HG02623 (cell line): ENCODE results near the gene PCDHGA8.
A peak's percentile ranks its signal among the peaks of the same experiment; 100 is the strongest.
"Not testable (repeated sequence)": the region's sequence is repeated elsewhere in the genome, so short reads cannot be mapped to it uniquely, and the experiment has no call there.

Experiments used
- ATAC-seq: cut with Tn5 transposase; IDR thresholded peaks from one replicate; pipeline ENCODE4 v1.9.1; 2021; ENCODE audit warnings: moderate library complexity; ENCODE audit not compliant: unreplicated experiment

The PCDHGA8 gene

GRCh38 chr5:141392429-141393198, at the start of gene PCDHGA8:
Gene PCDHGA8 (plus strand): TSS chr5:141392633. CDS start chr5:141392814, 181 bp downstream.
- ATAC-seq = no peak

- no peak for ATAC-seq
Measured at GRCh38 chr5:141342773-141343172, 49.7 kb upstream of the PCDHGA8 start.

GRCh38 chr5:141343242-141343952, 49.0 kb upstream of the PCDHGA8 start, which contains the start of gene PCDHGA3:
Gene PCDHGA3 (plus strand): TSS chr5:141343829. CDS start chr5:141344034, 205 bp downstream.
- no peak for ATAC-seq

DNA sequence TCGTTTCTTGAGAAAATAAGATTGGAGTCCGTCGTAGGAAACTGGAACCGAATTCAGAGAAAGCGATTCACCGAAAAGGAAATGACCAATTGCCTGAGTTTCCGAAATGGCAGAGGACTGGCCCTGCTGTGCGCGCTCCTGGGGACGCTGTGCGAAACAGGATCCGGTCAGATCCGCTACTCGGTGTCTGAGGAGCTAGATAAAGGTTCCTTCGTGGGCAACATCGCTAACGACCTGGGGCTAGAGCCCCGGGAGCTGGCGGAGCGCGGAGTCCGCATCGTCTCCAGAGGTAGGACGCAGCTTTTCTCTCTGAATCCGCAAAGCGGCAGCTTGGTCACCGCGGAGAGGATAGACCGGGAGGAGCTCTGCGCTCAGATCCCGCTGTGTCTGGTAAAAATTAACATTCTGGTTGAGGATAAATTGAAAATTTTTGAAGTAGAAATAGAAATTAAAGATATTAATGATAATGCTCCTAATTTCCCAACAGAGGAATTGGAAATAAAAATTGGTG, 48.4 kb upstream of the PCDHGA8 start:
- no peak for ATAC-seq

GRCh38 chr5:141345327-141345726, 47.1 kb upstream of the PCDHGA8 start:
- no peak for ATAC-seq

- not testable (repeated sequence) for ATAC-seq
Measured at GRCh38 chr5:141346017-141346416, 46.4 kb upstream of the PCDHGA8 start.

DNA sequence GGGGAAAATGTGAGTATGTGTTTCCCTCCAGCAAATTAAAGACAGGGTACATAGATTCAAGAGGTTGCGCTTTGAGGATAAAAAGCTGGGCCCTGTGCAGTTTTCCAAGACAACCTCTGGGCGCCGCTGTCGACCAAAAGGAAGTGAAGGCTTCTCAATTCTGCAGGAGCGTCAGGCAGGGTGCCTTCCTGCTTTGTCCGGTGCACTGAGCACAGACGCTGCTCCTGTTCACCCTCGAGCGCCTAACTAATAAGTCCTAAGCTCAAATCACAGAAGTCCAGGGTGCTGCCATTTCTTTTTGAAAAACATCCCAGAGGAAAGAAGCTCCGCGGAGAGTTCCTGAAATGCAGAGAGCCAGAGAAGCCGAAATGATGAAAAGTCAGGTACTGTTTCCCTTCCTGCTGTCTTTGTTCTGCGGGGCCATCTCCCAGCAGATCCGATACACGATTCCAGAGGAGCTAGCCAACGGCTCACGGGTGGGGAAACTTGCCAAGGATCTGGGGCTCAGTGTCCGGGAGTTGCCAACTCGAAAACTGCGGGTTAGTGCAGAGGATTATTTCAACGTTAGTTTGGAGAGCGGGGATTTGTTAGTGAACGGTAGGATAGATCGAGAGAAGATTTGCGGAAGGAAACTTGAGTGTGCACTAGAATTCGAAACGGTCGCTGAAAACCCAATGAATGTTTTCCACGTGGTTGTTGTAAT, 42.4 kb upstream of the PCDHGA8 start, which contains the start of gene PCDHGB1:
Gene PCDHGB1, plus strand, starts transcription at position 183 of the 703 bp plus-strand sequence. Its CDS starts 162 bp downstream, at position 345.
- ATAC-seq = no peak

DNA sequence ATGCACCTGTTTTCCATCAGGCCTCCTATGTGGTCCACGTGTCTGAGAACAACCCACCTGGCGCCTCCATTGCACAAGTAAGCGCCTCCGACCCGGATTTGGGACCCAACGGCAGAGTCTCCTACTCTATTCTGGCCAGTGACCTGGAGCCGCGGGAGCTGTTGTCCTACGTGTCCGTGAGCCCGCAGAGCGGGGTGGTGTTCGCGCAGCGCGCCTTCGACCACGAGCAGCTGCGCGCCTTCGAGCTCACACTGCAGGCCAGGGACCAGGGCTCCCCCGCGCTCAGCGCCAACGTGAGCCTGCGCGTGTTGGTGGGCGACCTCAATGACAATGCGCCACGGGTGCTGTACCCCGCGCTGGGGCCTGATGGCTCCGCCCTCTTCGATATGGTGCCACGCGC, 40.8 kb upstream of the PCDHGA8 start:
- ATAC-seq = no peak

GRCh38 chr5:141354900-141355469, 37.4 kb upstream of the PCDHGA8 start, which contains the start of gene PCDHGA4:
Gene PCDHGA4 (plus strand): TSS chr5:141355021. CDS start chr5:141355108, 87 bp downstream.
- ATAC-seq = no peak

DNA sequence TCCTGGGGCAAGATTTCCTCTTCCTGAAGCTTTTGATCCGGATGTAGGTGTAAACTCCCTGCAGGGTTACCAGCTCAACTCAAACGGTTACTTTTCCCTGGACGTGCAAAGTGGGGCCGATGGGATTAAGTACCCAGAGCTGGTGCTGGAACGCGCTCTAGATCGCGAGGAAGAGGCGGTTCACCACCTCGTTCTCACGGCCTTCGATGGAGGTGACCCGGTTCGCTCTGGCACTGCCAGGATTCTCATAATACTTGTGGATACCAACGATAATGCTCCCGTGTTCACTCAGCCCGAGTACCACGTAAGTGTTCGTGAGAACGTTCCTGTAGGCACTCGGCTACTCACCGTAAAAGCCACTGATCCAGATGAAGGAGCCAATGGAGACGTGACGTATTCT, 36.8 kb upstream of the PCDHGA8 start:
- no peak for ATAC-seq

GRCh38 chr5:141356133-141356532, 36.3 kb upstream of the PCDHGA8 start:
- ATAC-seq = no peak

DNA sequence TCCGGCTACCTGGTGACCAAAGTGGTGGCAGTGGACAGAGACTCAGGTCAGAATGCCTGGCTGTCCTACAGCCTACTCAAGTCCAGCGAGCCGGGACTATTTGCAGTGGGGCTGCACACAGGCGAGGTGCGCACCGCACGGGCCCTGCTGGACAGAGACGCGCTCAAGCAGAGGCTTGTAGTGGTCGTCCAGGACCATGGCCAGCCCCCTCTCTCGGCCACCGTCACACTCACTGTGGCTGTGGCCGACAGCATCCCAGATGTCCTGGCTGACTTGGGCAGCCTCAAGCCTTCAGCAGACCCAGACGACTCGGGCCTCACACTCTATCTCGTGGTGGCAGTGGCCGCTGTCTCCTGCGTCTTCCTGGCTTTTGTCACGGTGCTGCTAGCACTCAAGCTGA, 35.5 kb upstream of the PCDHGA8 start:
- no peak for ATAC-seq

DNA sequence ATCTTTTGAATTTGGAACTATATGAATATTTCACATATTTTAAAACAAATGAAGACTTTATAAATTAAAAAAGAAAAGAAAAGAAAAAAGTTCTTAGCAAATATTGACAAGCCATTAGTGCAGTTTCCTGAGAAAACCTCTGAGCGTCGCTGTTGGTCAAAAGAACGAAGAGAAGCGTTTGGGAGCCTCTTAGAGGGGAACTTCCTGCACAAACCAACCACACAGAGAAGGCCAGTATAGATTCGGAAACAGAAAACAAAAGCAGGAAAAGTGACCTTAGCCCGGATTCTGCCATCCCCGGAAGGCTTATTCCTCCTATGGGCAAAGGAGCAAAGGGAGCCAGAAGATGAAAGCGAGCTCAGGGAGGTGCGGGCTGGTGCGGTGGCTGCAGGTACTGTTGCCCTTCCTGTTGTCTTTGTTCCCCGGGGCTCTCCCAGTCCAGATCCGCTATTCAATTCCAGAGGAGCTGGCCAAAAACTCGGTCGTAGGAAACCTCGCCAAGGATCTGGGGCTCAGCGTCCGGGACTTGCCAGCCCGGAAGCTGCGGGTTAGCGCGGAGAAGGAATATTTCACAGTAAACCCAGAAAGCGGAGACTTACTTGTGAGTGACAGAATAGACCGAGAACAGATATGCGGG, 32.5 kb upstream of the PCDHGA8 start, which contains the start of gene PCDHGB2:
Gene PCDHGB2, plus strand, starts transcription at position 205 of the 637 bp plus-strand sequence. Its CDS starts 142 bp downstream, at position 347.
- peak; percentile 68 for ATAC-seq

GRCh38 chr5:141360685-141361084, 31.7 kb upstream of the PCDHGA8 start:
- no peak for ATAC-seq

DNA sequence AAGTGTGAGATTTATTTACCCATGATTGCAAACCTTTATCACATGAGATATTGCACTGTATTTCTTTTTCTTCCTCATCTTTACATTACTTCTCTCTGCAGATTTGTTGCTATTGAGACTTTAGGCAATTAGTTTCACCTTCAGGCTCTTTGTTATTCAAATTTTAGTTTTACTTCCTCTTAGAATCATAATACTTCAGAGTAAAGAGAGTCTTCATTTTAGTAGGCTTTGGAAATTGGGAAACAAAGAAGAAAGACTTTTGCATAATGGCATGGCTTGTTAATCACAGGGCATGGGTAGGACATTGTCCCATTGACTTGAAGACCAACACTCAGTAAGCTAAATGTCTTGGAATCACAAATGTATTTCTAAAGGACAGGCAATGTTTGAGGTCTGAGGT, 29.7 kb upstream of the PCDHGA8 start:
- ATAC-seq = no peak

GRCh38 chr5:141363952-141364660, 28.3 kb upstream of the PCDHGA8 start, which contains the start of gene PCDHGA5:
Gene PCDHGA5 (plus strand): TSS chr5:141364162. CDS start chr5:141364331, 169 bp downstream.
- ATAC-seq = no peak

DNA sequence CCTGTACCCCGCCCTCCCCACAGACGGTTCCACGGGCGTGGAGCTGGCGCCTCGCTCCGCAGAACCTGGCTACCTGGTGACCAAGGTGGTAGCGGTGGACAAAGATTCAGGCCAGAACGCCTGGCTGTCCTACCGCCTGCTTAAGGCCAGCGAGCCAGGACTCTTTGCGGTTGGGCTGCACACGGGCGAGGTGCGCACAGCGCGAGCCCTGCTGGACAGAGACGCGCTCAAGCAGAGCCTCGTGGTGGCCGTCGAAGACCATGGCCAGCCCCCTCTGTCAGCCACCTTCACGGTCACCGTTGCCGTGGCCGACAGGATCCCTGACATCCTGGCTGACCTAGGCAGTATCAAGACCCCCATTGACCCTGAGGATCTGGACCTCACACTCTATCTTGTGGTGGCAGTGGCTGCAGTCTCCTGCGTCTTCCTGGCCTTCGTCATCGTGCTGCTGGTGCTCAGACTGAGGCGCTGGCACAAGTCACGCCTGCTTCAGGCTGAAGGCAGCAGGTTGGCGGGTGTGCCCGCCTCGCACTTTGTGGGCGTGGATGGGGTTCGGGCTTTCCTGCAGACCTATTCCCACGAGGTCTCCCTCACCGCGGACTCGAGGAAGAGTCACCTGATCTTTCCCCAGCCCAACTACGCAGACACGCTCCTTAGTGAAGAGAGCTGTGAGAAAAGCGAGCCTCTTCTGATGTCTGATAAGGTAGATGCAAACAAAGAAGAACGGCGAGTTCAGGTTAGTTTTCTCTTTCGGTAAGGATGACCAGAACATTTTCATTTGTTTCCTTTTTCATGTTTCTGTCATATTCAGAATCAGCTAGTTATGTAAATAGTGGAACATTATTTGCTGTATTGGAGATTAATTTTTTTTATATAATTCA, 26.2 kb upstream of the PCDHGA8 start:
- no peak for ATAC-seq
